ENCODE measurements around the gene IGSF21. TPM values are rescaled to one million over a fixed set of nuclear protein-coding genes. Genes with fewer than 3 reads are reported as not detected.

IGSF21 gene
- total RNA-seq, 1 donor from 2014 or later = 1.3 TPM

- Mint-ChIP-seq H3K36me3 (ENCODE audit: unreplicated experiment) (peaks cover 2% of the 10 kb centered on the region), H3K27me3 (ENCODE audit: unreplicated experiment) (peaks cover 4% of the 10 kb centered on the region), H3K4me3 (ENCODE audit: unreplicated experiment) (no peak overlapping the region), H3K4me1 (ENCODE audit: low read depth, unreplicated experiment) (peaks cover 26% of the 10 kb centered on the region), H3K27ac (ENCODE audit: unreplicated experiment) (no peak overlapping the region), H3K9me3 (ENCODE audit: unreplicated experiment) (peaks cover 5% of the 10 kb centered on the region)
- no peak for TF ChIP-seq CTCF (IDR thresholded peaks at IDR 0.05; ENCODE audit: partially characterized antibody, unreplicated experiment)
- DNase-seq = no peak
These were observed 93.3 kb downstream of the IGSF21 start for GRCh38 chr1:18200918-18201317.

GRCh38 chr1:18201997-18202719, 94.6 kb downstream of the IGSF21 start:
- Mint-ChIP-seq H3K4me3 (ENCODE audit: unreplicated experiment) (no peak overlapping the region), H3K9me3 (ENCODE audit: unreplicated experiment) (peaks cover 5% of the 10 kb centered on the region), H3K36me3 (ENCODE audit: unreplicated experiment) (peaks cover 10% of the 10 kb centered on the region), H3K4me1 (ENCODE audit: low read depth, unreplicated experiment) (peaks cover 25% of the 10 kb centered on the region), H3K27ac (ENCODE audit: unreplicated experiment) (no peak overlapping the region), H3K27me3 (ENCODE audit: unreplicated experiment) (peaks cover 4% of the 10 kb centered on the region)
- DNase-seq = no peak
- TF ChIP-seq CTCF (IDR thresholded peaks at IDR 0.05; ENCODE audit: partially characterized antibody, unreplicated experiment) = no peak

- no peak overlapping the region for H3K4me3 Mint-ChIP-seq (ENCODE audit: unreplicated experiment)
- no peak for TF ChIP-seq CTCF (IDR thresholded peaks at IDR 0.05; ENCODE audit: partially characterized antibody, unreplicated experiment)
- H3K27me3 Mint-ChIP-seq (ENCODE audit: unreplicated experiment) = peaks cover 4% of the 10 kb centered on the region
- DNase-seq = no peak
- peaks cover 5% of the 10 kb centered on the region for H3K9me3 Mint-ChIP-seq (ENCODE audit: unreplicated experiment)
- H3K27ac Mint-ChIP-seq (ENCODE audit: unreplicated experiment) = no peak overlapping the region
- peaks cover 10% of the 10 kb centered on the region for H3K36me3 Mint-ChIP-seq (ENCODE audit: unreplicated experiment)
- peaks cover 27% of the 10 kb centered on the region for H3K4me1 Mint-ChIP-seq (ENCODE audit: low read depth, unreplicated experiment)
These were observed 96.0 kb downstream of the IGSF21 start for GRCh38 chr1:18203645-18204044.

- Mint-ChIP-seq H3K9me3 (ENCODE audit: unreplicated experiment) (peaks cover under 1% of the 10 kb centered on the region), H3K4me3 (ENCODE audit: unreplicated experiment) (no peak overlapping the region), H3K27me3 (ENCODE audit: unreplicated experiment) (peaks cover 3% of the 10 kb centered on the region), H3K4me1 (ENCODE audit: low read depth, unreplicated experiment) (peaks cover 24% of the 10 kb centered on the region), H3K36me3 (ENCODE audit: unreplicated experiment) (peaks cover 10% of the 10 kb centered on the region), H3K27ac (ENCODE audit: unreplicated experiment) (no peak overlapping the region)
- DNase-seq = no peak
- no peak for TF ChIP-seq CTCF (IDR thresholded peaks at IDR 0.05; ENCODE audit: partially characterized antibody, unreplicated experiment)
These were observed 97.0 kb downstream of the IGSF21 start for GRCh38 chr1:18204575-18204974.

GRCh38 chr1:18205319-18205718, 97.7 kb downstream of the IGSF21 start:
- peaks cover 28% of the 10 kb centered on the region for H3K4me1 Mint-ChIP-seq (ENCODE audit: low read depth, unreplicated experiment)
- no peaks in the 10 kb centered on the region for H3K27me3 Mint-ChIP-seq (ENCODE audit: unreplicated experiment)
- TF ChIP-seq CTCF (IDR thresholded peaks at IDR 0.05; ENCODE audit: partially characterized antibody, unreplicated experiment) = no peak
- no peak overlapping the region for H3K4me3 Mint-ChIP-seq (ENCODE audit: unreplicated experiment)
- no peak overlapping the region for H3K27ac Mint-ChIP-seq (ENCODE audit: unreplicated experiment)
- H3K36me3 Mint-ChIP-seq (ENCODE audit: unreplicated experiment) = peaks cover 10% of the 10 kb centered on the region
- H3K9me3 Mint-ChIP-seq (ENCODE audit: unreplicated experiment) = no peaks in the 10 kb centered on the region
- no peak for DNase-seq
